Measurements from ENCODE around the gene EXOC5. TPM values are rescaled to one million over a fixed set of nuclear protein-coding genes. Genes with fewer than 3 reads are reported as not detected.

EXOC5 gene
- total RNA-seq, 2 donors from 2014 or later, result 44.8 to 71.1 TPM

DNA sequence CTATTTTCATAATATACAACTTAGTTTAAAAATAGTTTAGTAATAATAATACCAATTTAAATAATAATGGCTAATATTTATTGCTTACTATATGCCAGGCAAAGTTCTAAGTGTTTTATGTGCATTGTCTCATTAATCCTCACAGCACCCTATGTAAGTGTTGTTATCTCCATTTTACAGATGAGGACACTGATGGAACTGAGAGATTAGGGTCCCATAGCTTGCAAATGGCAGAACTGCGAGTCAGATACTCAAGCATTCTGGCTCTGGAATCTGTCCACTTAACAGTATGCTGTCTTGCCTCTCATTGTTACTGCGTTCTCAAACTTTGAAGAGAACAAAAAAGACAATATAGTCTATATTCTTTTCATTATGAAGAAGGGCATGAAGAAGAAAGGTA, 19.0 kb upstream of the EXOC5 start:
- no peaks in the 10 kb centered on the region for H3K36me3 ChIP-seq
- H3K4me3 ChIP-seq, result no peak overlapping the region
- no peaks in the 10 kb centered on the region for H3K27me3 ChIP-seq
- no peaks in the 10 kb centered on the region for H3K9me3 ChIP-seq
- no peak overlapping the region for H3K9ac ChIP-seq (ENCODE audit: low read depth in 2 of 2, low read length in 2 of 2)
- intact Hi-C loops (cut with DNase I), result no loop called here
- no peak for DNase-seq
- no peak overlapping the region for H3K27ac ChIP-seq
- H3K4me1 ChIP-seq, result no peaks in the 10 kb centered on the region
- no peak for TF ChIP-seq CTCF (IDR thresholded peaks at IDR 0.05)

- TF ChIP-seq CTCF (IDR thresholded peaks at IDR 0.05), result no peak
- intact Hi-C loops (cut with DNase I), result loop anchor here (10.0 kb wide), 1 partner anchor 118 kb away; the partner anchor contains the start of gene NAA30
- peaks cover 10% of the 10 kb centered on the region for H3K36me3 ChIP-seq
Measured at GRCh38 chr14:57277062-57277461, 8.4 kb upstream of the EXOC5 start.

DNA sequence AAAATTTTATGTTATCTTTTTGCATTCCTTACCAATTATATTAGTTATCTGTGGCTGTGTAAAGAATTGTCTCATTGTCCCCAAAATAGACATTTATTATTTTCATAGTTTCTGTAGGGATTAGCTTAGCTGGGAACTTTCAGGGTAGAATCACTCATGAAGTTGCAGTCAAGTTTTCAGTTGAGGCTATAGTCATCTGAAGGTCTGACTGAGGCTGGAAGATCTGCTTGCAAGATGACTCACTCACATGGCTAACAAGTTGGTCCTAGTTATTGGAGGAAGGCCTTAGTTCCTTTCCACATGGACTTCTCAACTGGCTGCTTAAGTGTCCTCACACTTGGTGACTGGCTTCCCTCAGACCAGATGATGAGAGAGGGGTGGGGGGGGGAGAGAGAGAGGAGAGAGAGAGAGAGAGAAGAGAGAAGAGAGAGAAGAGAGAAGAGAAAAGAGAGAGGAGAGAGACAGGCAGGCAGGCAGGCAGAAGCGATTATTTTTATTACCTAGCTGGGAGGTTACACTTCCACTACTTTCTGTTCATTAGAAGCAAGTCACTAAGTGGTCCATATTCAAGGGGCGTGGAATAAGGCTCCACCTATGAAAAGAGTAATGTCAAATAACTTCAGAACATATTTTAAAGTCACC, 6.4 kb upstream of the EXOC5 start:
- no peak for TF ChIP-seq CTCF (IDR thresholded peaks at IDR 0.05)
- intact Hi-C loops (cut with DNase I), result loop anchor here (10.0 kb wide), 1 partner anchor 120 kb away; the partner anchor contains the start of gene NAA30

More at GRCh38 chr14:57277062-57277461, 8.4 kb upstream of the EXOC5 start:
- no peak overlapping the region for H3K9ac ChIP-seq (ENCODE audit: low read depth in 2 of 2, low read length in 2 of 2)
- no peak overlapping the region for H3K27ac ChIP-seq
- no peak overlapping the region for H3K4me3 ChIP-seq
- H3K4me1 ChIP-seq, result no peaks in the 10 kb centered on the region
- H3K27me3 ChIP-seq, result no peaks in the 10 kb centered on the region
- no peak for DNase-seq
- no peaks in the 10 kb centered on the region for H3K9me3 ChIP-seq

GRCh38 chr14:57274551-57274950, 5.8 kb upstream of the EXOC5 start:
- Histone ChIP-seq H3K27me3 (no peaks in the 10 kb centered on the region), H3K27ac (no peak overlapping the region), H3K4me1 (peaks cover 3% of the 10 kb centered on the region), H3K9ac (ENCODE audit: low read depth in 2 of 2, low read length in 2 of 2) (no peak overlapping the region), H3K4me3 (no peak overlapping the region), H3K36me3 (peaks cover 10% of the 10 kb centered on the region), H3K9me3 (no peaks in the 10 kb centered on the region)
- intact Hi-C loops (cut with DNase I), result loop anchor here (10.0 kb wide), 1 partner anchor 120 kb away; the partner anchor contains the start of gene NAA30
- DNase-seq, result no peak
- TF ChIP-seq CTCF (IDR thresholded peaks at IDR 0.05), result no peak

More for the DNA sequence above, 6.4 kb upstream of the EXOC5 start:
- no peak for DNase-seq
- peaks cover 2% of the 10 kb centered on the region for H3K4me1 ChIP-seq
- no peak overlapping the region for H3K4me3 ChIP-seq
- no peaks in the 10 kb centered on the region for H3K27me3 ChIP-seq
- H3K36me3 ChIP-seq, result peaks cover 10% of the 10 kb centered on the region
- H3K9ac ChIP-seq (ENCODE audit: low read depth in 2 of 2, low read length in 2 of 2), result no peak overlapping the region
- no peaks in the 10 kb centered on the region for H3K9me3 ChIP-seq
- H3K27ac ChIP-seq, result no peak overlapping the region

- Histone ChIP-seq H3K27ac (no peak overlapping the region), H3K4me3 (no peak overlapping the region), H3K27me3 (no peaks in the 10 kb centered on the region), H3K4me1 (peaks cover 3% of the 10 kb centered on the region), H3K9ac (ENCODE audit: low read depth in 2 of 2, low read length in 2 of 2) (no peak overlapping the region), H3K36me3 (peaks cover 10% of the 10 kb centered on the region), H3K9me3 (no peaks in the 10 kb centered on the region)
- intact Hi-C loops (cut with DNase I), result loop anchor here (10.0 kb wide), 1 partner anchor 122 kb away; the partner anchor contains the start of gene NAA30
- DNase-seq, result no peak
- TF ChIP-seq CTCF (IDR thresholded peaks at IDR 0.05), result no peak
Measured at GRCh38 chr14:57273236-57273635, 4.5 kb upstream of the EXOC5 start.
